GM19025 (cell line): Measurements from ENCODE around the gene TRIM33.
"Not testable (repeated sequence)": the region's sequence is repeated elsewhere in the genome, so short reads cannot be mapped to it uniquely, and the experiment has no call there.

ENCODE experiments used
- ATAC-seq: cut with Tn5 transposase; IDR thresholded peaks from one replicate; pipeline ENCODE4 v1.9.1; 2021; ENCODE audit warnings: mild to moderate bottlenecking, low read depth, moderate library complexity; ENCODE audit not compliant: unreplicated experiment

The TRIM33 gene

DNA sequence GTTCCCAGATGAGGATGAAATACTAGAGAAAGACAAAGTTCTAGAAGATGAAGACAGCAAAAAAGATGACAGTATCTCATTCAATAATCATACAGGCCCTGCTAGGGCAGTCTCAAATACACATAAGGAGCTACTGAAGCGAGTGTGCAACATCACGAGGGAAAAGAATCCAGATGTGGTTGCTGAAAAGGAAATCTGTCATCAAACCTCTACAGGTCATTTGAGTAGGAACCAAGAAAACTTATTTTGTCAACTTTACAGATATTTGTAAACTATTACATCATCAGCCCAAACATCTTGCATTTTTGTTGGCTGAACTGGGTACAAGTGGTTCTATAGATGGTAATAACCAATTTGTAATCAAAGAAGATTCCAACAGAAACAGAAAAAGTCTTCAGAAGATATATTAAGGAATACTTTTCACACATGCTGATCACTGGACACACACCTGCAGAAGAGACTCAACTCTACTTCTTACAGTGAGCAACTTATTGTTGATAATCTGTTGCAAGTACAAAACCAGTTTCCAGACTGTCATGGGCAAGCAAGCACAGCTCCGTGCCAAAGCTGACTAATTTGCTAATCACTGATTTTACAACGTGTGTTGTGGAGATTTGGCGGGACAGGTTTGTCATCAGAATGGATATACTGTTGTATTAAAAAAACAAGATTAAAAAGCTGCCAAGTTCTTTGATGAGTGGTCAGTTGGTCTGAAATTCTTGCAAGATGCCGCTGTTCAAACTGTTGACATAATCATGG lies 42.1 kb downstream of the TRIM33 start:
- ATAC-seq, result no peak

DNA sequence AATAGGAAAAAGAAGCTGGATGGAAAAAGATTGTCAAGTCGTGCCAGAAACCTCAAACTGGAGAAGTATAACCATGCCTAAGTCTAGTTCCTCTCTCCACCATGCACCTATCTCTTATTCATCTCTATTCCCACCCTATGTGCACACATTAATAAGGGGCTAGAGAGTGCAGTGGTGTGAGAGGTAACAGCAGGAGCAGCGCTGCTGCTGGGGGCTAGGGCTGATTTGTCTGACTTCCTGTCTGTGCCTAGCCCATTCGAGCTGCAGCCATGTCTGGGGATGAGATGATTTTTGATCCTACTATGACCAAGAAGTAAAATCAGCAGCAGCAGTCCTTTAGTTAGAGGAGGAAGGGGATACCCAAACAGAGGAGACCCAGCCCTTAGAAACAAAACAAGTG lies 43.0 kb downstream of the TRIM33 start:
- no peak for ATAC-seq

- ATAC-seq, result peak; percentile 46
These were observed 43.5 kb downstream of the TRIM33 start for GRCh38 chr1:114467491-114467890.

- ATAC-seq, result no peak
These were observed 44.5 kb downstream of the TRIM33 start for GRCh38 chr1:114466334-114467014.

- no peak for ATAC-seq
These were observed 48.0 kb downstream of the TRIM33 start for GRCh38 chr1:114462963-114463362.

DNA sequence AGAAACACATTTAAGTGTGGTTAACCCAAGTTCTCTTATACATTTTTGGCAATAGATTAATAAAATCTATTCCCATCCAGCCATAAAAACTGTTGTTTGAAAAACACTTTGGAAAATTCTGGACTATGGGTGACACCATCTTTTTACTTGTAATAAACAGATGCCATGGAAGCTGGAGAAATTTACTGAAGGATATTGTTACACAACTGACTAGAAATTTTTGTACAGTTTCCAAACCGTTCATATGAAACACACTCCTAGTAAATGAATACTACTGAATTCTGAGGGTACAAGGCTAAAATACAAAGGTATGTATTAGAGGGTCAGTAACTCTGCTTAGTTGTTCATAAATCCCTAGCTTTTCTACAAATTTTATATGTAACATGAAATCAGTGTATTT lies 48.7 kb downstream of the TRIM33 start:
- ATAC-seq, result no peak

DNA sequence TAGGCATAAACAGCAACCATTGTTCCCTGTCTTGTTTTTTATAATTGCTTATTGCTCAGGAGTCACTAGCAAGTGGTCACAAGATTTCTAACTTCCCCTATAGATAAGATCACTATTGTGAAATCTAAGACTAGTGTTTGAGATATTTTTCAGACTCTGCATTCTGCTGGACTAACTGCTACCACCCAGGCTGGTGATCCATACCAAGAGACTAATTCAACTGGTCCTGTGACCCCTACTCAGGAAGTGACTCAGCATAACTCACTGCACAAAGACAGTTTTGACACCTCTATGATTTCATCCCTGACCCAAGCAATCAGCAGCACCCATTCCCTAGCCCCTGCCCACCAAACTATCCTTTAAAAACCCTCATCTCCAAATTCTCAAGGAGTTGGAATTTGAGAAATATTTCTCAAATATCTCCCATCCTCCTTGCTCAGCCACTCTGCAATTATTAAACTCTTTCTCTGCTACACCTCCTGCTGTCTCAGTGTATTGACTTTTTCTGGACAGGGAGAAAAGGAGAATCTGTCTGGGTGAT lies 52.7 kb downstream of the TRIM33 start:
- no peak for ATAC-seq

GRCh38 chr1:114457675-114458236 lies 53.2 kb downstream of the TRIM33 start:
- ATAC-seq, result no peak

- no peak for ATAC-seq
These were observed 54.4 kb downstream of the TRIM33 start for GRCh38 chr1:114456586-114456985.

GRCh38 chr1:114455102-114455785 lies 55.8 kb downstream of the TRIM33 start:
- no peak for ATAC-seq

DNA sequence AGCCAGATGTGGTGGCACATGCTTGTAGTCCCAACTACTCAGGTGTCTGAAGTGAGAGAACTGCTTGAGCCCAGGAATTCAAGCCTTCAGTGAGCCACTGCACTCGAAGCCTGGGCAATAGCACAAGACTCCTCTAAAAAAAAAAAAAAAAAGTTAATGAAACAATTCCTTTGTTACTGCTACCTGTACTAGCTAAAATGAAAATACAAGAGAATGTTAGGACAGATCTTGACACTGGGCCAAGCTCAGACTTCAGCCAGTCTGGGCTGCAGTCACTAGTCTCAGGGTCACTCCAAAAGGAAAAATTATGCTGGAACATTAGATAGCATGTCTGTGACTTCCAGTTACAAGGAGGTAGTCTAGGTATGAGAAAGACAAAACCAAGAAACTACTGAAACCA lies 56.5 kb downstream of the TRIM33 start:
- no peak for ATAC-seq

DNA sequence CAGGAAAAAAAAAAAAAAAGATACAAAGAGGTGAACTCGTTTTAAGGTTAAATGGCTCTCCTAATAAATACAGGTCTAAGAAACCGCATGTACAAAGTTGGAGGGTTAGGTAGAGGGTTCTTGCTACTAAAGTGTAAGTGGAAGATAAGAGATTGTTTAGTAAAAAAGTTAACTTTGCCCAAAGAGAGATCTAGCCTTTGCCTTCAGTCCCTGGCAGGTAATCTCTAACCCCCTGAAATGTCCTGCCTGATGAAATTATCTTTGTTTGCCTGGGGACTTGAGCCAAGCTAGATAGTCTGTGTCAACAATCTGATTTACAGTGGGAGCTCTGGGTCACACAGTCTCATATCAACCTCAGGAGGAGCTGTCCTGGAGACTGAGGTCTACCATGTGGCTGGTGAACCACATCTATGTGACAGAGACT lies 57.6 kb downstream of the TRIM33 start:
- no peak for ATAC-seq

- ATAC-seq, result no peak
These were observed 62.5 kb downstream of the TRIM33 start for GRCh38 chr1:114448370-114449036.

GRCh38 chr1:114446198-114446597 lies 64.8 kb downstream of the TRIM33 start:
- ATAC-seq, result no peak

GRCh38 chr1:114443226-114443625 lies 67.8 kb downstream of the TRIM33 start:
- ATAC-seq, result not testable (repeated sequence)

DNA sequence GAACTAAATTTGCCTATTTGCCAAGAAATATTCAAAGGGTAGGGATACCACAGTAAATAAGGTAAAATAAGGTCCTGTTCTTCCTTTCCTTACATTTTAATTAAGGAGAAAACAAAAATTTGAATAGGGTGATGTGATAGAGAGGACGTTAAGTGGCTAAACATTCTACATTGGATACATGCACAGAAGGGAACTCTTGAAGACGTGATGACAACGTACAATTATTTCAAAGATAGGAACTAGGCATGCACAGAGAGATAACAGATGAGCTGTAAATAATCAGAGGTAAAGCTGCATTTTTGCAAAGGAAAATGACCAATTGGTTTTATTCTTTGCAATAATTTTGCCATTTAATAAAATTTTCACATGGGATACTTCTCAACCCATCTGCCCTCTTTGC lies 69.7 kb downstream of the TRIM33 start:
- no peak for ATAC-seq

DNA sequence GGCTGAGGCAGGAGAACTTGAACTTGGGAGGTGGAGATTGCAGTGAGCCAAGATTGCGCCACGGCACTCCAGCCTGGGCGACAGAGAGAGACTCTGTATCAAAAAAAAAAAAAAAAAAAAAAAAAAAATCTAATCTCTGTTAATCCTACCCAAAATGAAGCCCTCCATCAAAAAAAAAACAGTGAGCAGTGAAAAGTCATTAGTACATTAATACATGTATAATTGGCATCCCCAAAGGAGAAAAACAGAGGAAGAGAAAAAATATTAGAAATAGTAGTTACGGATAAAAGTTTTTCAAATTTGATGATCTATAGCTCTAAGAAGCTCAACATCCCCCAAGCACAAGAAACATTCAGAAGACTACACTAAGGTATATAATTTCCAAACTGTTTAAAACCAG lies 71.6 kb downstream of the TRIM33 start:
- no peak for ATAC-seq

DNA sequence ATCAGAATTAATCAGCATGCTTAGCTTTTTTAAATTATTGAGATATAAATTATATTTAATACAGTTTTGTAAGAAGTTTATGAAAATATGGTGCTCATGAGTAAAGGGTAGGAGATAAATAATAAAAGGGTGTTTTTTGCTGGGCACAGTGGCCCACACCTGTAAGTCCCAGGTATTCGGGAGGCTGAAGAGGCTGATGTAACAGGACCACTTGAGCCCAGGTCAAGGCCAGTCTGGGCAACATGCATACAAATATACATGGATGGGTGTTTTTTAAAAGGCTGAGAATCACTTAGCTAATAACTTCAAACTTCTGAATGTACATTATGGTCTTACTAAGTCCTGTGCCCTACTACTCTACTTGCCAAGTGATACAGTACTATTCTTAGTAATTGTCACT lies 73.2 kb downstream of the TRIM33 start:
- no peak for ATAC-seq

DNA sequence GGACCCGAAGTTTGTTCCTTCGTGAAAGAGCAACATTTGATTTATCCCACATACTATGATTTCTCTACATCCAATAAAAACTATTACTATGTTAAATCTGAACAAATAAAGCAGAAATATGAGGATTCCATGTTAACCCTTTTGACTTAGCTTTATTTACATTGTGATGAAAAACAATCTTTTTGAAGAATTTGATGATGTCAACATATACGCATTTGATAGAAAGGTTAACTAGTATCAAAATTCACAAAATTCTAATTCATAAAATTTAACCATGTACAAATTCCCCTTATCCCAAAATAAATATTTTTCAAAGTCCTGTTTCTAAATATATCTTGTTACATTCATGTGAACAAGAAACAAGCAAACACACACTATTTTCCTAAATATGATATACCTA lies 74.2 kb downstream of the TRIM33 start:
- no peak for ATAC-seq

DNA sequence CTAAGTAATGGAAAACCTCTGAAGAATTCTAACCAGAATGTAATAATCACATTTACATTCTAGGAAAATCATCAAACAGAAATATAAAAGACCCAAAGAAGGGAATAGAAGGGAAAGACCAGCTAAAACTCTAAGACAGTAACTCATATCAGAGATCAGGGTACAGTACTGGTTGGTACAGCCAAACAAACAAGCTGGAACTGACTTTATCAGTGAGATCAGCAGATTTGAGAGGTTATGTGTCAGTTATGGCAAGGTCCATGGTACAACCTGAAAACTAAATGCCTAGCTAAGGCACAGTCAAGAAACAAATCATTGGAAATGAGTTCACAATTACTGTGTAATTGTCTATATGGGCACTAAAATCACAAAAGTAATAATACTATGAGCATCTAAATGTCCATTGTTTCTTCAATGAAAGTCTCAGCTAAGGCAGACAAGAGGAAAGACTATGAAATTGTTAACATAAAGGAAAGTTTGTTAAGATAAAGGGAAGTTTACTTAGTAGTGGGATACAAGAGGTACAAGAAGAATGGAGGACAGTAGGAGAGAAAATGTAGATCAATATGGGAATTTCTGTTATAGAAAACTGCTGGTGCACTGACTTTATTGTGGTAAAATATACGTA lies 75.8 kb downstream of the TRIM33 start:
- ATAC-seq, result no peak
